ENCODE data around the gene WDR12. TPM values are rescaled to one million over a fixed set of nuclear protein-coding genes. Genes with fewer than 3 reads are reported as not detected.
"Not testable (repeated sequence)": the region's sequence is repeated elsewhere in the genome, so short reads cannot be mapped to it uniquely, and the experiment has no call there.

WDR12 gene
- total RNA-seq, 1 experiment from 2014 or later, result 72.1 TPM

DNA sequence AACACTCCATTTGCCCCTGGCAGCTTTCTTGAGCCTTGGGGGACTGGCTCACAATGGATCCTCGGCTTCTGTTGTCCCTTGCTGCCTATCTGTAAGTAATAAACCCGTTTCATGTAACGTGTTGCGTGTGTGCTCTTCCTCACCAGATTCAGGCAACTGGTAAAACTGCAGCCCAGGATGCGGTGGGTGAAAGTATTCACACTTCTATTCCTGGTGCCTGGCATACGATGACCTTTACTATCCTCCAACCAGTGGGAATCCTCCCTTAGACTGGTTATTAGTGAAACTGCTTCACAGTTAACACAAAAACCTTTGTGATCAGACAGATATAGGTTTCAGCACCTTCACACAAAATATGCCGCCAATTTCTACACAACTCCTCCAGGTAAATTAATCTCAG, 26.3 kb downstream of the WDR12 start:
- DNase-seq (ENCODE audit: low read depth), result no peak

DNA sequence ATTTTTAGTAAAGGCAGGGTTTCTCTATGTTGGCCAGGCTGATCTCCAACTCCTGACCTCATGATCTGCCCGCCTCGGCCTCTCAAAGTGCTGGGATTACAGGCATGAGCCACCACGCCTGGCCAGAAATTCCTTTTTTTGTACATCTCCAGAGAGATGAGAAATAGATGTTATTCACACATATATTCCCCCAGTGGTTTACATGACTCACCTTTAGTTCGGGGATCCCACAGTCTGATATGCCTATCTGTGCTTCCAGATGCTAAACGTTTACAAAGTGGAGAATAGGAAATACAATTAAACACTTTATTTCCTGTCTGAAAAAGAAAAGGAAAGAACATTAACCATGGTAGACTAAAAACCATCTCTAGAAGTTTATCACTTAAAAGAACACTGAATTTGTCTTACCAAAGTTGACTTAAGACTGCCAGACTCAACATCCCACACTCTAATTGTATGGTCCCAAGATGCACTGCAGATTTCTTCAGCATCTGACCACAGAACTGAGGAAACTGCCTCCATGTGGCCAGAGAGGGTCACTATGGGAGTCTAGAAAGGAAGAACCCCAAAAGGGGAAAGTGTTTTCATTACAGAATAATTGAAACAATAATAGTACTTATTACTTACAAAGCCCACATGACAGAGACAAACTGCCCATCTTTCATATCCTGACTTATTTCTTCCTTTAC, 27.3 kb downstream of the WDR12 start:
- peak; percentile 17 for DNase-seq (ENCODE audit: low read depth)

DNA sequence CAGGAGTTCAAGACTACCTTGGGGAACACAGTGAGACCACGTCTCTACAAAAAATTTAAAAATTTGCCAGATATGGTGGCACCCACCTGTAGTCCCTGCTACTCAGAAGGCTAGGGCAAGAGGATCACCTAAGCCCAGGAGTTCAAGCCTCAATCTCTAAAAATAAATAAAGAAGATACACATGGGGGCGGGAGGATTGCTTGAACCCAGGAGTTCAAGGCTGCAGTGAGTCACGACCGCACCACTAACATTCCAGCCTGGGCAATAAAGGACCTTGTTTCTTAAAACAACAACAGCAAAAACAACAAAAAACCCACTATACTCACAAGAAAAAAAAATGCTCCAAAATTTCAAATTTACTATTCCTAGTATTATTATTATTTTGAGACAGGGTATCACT, 29.9 kb downstream of the WDR12 start:
- DNase-seq (ENCODE audit: low read depth), result no peak

DNA sequence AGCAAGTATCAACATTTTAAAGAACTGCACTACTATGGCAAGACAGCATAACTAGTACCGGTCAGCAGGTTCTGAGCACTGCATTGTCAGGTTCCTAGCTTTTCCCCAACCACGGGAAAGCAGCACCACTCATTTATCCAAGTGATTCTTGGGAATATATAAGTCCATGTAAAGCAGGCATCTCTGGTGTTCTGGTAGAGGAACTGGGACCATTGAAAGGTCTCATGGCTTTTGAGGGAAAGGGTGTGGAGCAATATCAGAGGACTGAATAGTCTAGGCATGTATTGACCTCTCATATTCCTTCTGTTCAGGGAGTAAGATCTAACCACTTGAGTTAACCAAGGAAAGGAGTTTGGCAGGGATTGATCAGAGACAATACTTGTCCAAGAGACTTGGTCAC, 33.8 kb downstream of the WDR12 start:
- no peak for DNase-seq (ENCODE audit: low read depth)

DNA sequence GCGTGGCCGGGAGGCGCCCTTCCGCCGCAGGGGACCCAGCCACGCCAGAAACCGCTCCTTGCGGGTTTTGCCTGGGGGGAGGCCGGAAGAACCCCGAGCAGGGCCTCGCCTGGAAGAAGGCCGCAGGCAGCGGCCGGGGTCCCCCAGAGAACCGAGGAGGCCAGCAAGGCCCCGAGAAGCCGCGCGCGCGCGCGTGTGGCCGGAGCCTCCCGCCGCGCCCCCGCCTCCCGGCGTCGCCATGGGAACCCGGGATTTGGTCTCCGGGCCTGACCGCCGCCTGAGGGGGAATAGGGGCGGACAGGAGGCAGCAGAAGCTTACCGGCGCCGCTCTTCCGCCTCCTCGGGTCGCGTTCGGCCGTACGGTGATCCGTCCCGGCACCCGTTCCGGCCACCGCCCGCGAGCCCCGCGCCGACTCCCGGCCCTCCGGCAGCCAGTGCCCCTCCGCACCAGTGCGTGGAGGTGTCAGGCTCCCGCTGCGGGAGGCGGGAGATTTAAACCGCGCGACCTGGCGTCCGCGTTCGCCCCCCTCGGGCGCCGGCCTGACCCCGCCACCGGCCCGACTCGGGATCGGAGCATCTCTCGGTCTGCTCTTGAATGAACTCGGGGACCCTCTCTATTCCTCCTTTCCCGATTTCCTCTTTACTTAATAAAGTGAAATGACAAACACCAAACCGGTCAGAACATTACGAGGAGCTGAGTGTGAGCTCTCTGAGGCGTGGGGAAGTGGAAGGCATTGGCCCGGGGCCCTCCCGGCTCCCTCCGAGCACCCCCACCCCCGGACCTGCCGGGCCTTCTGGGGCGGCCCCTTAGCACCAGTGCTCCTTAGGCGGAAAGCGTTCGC, 40.0 kb downstream of the WDR12 start, which contains the start of gene ICA1L:
ICA1L (minus strand) TSS at position 467 of the 842 bp plus-strand sequence. CDS start 42,757 bp downstream, outside the sequence.
- DNase-seq (ENCODE audit: low read depth), result peak; percentile 73

DNA sequence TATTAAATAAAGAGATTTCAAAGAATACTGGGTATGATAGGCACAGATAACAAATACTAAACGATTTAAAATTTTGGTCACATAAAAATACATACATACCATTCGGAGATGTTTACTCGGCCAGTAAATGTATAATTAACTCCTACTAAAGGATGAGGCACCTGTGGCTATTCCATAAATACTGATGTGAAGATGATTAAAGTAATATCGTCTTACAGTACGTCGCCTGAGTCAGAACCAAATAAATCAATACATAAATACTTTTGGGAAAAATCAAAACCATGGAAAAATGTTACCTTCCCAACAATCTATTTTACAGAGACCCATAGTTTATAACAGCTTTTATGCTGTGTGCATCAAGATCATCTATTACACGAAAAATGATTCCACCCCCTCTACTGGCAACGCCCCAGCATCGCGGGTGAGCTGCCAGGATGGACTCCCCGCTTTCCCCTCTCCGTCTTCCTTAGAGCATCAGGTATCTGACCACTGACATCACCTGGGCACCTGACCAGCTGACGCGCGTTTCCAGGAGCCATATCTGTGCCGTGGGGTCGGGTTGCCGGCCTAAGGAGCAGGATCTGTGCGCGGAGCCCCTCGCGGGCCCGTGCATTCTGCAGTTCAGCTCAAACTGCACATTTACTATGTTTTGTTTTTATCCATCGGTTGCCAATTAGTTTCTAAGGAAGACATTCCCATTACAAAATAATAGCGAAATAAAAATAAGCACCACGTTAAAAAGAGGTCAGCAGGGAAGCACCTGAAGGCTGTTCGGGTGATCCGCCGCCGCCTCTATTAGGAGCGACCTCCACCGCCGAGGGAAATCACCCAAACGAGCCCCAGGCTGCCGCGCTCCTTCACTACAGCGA, 40.8 kb downstream of the WDR12 start:
- peak; percentile 62 for DNase-seq (ENCODE audit: low read depth)

DNA sequence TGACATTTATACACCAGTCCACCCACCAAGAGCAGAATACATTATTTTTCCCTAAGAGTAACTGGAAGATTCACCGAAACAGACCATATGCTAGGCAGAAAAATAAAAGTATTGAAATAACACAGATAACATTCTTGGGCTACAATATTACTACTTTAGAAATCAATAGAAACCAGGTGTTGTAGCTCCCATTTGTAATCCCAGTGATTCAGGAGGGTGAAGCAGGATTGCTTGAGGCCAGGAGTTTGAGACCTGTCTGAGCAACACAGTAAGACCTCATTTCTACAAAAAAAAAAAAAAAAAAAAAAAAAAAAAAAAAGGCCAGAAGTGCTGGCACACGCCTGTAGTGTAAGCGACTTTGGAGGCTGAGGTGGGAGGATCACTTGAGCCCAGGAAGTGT, 49.5 kb downstream of the WDR12 start:
- DNase-seq (ENCODE audit: low read depth), result no peak

DNA sequence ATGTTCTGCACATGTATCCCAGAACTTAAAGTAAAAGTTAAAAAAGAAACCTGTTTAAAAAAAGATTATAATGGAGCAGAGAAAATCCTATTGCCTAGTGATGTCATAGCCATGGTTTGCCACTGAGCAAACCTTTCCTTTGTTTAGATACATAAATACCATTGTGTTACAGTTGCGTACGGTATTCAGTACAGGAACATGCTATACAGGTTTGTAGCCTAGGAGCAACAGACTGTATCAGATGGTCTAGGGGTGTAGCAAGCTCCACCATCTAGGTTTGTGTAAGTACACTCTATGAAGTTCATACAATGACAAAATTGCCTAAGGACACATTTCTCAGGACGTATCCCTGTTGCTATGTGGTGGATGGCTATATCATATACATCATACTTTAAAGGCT, 52.9 kb downstream of the WDR12 start:
- DNase-seq (ENCODE audit: low read depth), result no peak

DNA sequence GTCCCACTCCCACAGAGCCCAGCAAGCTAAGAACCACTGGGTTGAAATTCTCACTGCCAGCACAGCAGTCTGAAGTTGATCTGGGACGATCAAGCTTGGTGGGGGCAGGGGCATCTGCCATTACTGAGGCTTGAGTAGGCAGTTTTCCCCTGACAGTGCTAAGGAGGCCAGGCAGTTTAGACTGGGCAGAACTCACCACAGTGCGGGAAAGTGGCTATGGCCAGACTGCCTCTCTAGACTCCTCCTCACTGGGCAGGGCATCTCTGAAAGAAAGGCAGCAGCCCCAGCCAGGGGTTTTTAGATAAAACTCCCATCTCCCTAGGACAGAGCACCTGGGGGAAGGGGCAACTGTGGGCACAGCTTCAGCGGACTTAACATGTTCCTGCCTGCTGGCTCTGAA, 62.1 kb downstream of the WDR12 start:
- DNase-seq (ENCODE audit: low read depth), result not testable (repeated sequence)

DNA sequence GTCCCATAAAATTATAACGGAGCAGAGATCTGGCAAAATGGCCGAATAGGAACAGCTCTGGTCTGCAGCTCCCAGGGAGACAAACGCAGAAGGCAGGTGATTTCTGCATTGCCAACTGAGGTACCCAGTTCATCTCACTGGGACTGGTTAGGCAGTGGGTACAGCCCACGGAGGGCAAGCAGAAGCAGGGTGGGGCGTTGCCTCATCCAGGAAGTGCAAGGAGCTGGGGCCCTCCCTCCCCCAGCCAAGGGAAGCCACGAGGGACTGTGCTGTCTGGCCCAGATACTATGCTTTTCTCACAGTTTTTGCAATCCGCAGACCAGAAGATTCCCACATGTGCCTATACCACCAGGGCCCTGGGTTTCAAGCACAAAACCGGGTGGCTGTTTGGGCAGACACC, 62.7 kb downstream of the WDR12 start:
- DNase-seq (ENCODE audit: low read depth), result no peak

DNA sequence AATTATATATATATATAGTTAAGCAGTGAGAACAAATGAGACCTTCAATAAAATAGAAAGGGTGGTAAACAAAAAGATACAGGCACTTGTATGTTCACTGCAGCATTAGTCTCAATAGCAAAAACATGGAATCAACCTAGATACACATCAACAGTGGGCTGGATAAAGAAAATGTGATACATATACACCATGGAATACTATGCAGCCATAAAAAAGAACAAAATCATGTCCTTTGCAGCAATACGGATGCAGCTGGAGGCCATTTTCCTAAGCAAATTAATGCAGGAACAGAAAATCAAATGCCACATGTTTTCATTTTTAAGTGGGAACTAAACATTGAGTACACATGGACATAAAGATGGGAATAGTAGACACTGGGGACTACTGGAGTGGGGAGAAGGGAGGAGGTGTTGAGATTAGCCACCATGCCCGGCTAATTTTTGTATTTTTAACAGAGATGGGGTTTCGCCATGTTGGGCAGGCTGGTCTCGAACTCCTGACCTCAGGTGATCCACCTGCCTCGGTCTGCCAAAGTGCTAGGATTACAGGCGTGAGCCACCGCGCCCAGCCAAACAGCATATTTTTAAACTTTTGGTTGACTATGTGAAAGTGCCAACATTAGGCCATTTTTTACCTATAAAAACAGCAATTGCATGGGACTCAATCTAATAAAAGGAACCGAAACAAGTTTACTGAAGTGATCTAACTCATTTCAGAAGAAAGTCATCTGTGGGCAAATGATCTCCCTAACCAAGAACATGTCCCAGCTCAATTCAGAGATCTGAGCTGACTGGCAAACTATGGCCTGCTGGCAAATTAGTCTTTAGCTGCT, 63.6 kb downstream of the WDR12 start:
- DNase-seq (ENCODE audit: low read depth), result no peak

DNA sequence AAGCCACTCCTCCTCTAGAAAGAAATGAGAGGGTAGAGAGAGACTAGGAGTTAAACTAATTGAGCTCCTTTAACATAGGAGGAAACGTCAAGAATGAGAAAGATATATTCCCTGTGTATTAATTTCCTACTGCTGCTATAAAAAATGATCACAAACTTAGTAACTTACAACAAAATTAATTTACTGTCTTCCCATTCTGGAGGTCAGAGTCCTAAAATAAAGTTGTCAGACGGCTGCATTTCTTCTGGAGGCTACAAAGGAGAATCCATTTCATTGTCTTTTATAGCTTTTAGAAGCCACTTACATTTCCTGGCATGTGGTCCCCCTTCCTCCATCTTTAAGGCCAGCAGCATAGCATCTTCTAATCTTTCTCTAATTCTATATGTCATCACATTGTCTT, 66.8 kb downstream of the WDR12 start:
- no peak for DNase-seq (ENCODE audit: low read depth)

DNA sequence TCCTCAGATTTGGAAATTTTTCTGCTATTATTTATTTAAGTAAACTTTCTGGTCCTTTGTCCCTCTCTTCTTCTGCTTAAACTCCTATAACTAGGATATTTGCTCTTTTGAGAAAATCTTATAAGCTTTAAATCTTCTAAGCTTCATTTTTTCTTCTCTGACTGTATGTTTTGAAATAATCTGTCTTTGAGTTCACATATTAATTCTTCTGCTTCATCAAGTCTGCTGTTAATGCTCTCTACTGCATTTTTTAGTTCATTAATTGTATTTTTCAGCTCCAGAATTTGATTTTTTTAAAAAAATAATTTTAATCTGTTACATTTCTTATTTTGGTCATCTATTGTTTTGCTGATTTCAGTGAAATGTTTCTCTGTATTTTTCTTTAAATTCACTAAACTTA, 68.8 kb downstream of the WDR12 start:
- no peak for DNase-seq (ENCODE audit: low read depth)

DNA sequence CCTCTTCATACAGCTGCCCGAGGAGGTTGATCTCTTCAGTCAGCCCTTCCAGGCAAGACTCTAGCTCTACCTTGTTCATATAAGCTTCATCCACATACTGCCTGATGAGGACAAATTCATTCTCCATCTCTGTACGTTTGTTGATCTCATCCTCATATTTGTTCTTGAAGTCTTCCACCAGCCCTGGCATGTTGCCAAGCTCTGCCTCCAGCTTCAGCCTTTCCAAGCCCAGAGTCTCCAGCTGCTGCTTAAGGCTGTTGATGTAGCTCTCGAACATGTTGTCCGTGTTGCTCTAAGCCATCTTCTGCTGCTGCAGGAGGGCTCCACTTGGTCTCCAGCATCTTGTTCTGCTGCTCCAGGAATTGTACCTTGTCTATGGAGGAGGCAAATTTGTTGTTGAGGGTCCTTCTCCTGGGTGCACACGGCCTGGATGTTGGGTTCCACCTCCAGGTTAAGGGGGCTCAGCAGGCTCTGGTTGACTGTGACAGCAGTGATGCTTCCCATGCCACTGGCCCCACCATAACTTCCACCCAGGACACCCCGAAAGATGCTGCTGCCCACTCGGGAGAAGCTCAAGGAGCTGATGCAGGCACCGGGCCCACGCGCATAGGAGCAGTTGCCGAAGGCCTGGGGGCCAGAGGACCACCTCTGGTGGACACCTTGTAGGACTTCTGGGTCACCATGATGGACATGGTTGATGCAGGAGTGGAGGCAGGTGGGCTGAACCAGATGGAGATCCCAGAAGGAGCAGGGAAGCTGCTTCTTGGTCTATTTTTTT, 70.2 kb downstream of the WDR12 start:
- DNase-seq (ENCODE audit: low read depth), result no peak

DNA sequence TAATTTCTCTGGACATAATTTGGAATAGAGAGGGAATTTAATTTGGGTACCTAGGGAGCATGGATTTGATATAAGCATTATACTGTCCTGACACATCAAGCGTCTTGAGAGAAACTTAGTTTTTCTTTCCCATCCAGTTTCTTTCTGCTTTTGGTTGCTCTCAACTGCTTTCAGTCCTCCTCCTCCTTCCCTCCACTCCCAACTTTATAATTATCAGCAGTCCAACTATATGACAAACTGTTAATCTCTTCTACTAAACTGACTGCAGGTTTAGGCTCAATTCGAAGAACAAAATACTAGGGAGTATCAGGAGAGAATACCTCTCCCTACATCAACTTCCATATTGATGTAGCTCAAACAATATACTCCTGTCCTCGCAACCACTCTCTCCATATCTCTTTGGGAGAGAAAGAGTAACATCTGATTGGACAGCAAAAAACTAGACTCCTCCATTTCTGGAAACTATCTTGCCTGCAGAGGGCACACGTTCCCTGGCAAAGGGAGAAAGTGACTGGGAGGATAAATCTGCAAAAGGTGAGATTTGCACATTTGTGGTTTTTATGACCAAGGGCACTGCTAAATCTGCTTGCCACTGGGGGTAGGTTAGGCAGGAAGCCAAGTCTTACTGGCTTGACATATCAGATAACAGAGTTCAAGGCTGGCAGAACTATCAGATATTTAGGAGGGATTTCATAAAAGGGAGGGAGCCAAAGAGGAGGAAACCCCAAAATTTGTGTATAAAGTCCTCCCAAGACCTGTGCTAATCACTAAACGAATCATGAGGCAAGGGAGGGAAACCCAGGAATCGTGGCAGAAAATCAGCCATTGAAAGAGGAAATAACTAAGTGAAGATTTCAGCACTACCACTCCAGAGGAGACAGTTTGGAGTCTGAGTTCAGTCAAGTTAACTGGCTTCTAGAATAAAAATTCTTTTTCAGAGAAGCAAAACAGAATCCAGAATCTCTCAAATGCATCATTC, 79.9 kb downstream of the WDR12 start:
- DNase-seq (ENCODE audit: low read depth), result peak; percentile 82

DNA sequence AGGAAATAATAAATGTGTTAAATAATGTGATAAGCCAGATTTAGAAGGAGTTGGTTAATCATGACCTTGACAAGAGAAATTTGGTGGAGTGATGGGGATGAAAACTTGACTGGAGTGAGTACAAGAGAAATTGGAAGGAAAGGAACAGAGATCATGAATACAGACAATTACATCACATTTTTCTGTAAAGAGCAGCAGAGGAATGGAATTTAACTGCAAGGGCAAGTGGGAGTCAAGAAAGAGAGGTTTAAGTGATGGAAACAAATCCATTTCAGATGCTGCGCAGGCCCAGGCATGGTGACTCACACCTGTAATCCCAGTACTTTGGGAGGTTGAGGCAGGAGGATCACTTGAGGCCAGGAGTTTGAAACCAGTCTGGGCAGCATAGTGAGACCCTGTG, 86.6 kb downstream of the WDR12 start:
- DNase-seq (ENCODE audit: low read depth), result no peak
